ENCODE results near the gene RRP12.
"Not testable (repeated sequence)": the region's sequence is repeated elsewhere in the genome, so short reads cannot be mapped to it uniquely, and the experiment has no call there.

The RRP12 gene

GRCh38 chr10:97407211-97407951, 6.2 kb upstream of the RRP12 start:
- peak; percentile 82 for DNase-seq

GRCh38 chr10:97406483-97406882, 5.3 kb upstream of the RRP12 start:
- DNase-seq: not testable (repeated sequence)

GRCh38 chr10:97406064-97406463, 4.9 kb upstream of the RRP12 start:
- no peak for DNase-seq

- no peak for DNase-seq
These were observed 2.9 kb upstream of the RRP12 start for GRCh38 chr10:97404044-97404443.

GRCh38 chr10:97401455-97401919, 347 bp upstream of the RRP12 start:
- no peak for DNase-seq

- DNase-seq: peak; percentile 52
These were observed 1.1 kb downstream of the RRP12 start for GRCh38 chr10:97399843-97400545.

- DNase-seq: no peak
These were observed 5.1 kb downstream of the RRP12 start for GRCh38 chr10:97396056-97396455.

GRCh38 chr10:97393034-97393573, 8.0 kb downstream of the RRP12 start:
- no peak for DNase-seq

GRCh38 chr10:97390091-97390490, 11.0 kb downstream of the RRP12 start:
- no peak for DNase-seq

GRCh38 chr10:97388152-97388551, 13.0 kb downstream of the RRP12 start:
- DNase-seq: no peak

GRCh38 chr10:97385565-97385964, 15.6 kb downstream of the RRP12 start:
- no peak for DNase-seq

GRCh38 chr10:97384641-97385040, 16.5 kb downstream of the RRP12 start:
- no peak for DNase-seq

GRCh38 chr10:97384156-97384555, 17.0 kb downstream of the RRP12 start:
- DNase-seq: no peak

- DNase-seq: no peak
These were observed 18.0 kb downstream of the RRP12 start for GRCh38 chr10:97383159-97383558.

GRCh38 chr10:97381626-97382025, 19.5 kb downstream of the RRP12 start:
- DNase-seq: no peak

GRCh38 chr10:97380516-97380915, 20.6 kb downstream of the RRP12 start:
- DNase-seq: no peak

- DNase-seq: no peak
These were observed 21.9 kb downstream of the RRP12 start for GRCh38 chr10:97378933-97379921.

- no peak for DNase-seq
These were observed 24.7 kb downstream of the RRP12 start for GRCh38 chr10:97376413-97376812.

GRCh38 chr10:97373456-97373855, 27.7 kb downstream of the RRP12 start:
- no peak for DNase-seq

- no peak for DNase-seq
These were observed 28.8 kb downstream of the RRP12 start for GRCh38 chr10:97372233-97372875.

GRCh38 chr10:97371696-97372095, 29.4 kb downstream of the RRP12 start:
- DNase-seq: no peak

- DNase-seq: no peak
These were observed 34.0 kb downstream of the RRP12 start for GRCh38 chr10:97367126-97367649.
